GM18951 (cell line): ENCODE results near the gene IL1RAPL1.

Experiments used
- POLR2A ChIP-seq: IDR thresholded peaks from 4 replicates; pipeline ENCODE4 v1.6.1; 2011; ENCODE audit warnings: mild to moderate bottlenecking; ENCODE audit not compliant: insufficient read length, insufficient read depth; ENCODE audit errors: extremely low read depth
- in situ Hi-C: fragments of 300-500 bp; cut with MboI; formaldehyde crosslinking; loops from one replicate; pipeline ENCODE4 v1.12.0; 2022; ENCODE audit warnings: low sequenced_read_pairs, mixed read lengths, inconsistent platforms; ENCODE audit not compliant: unreplicated experiment

The IL1RAPL1 gene

DNA sequence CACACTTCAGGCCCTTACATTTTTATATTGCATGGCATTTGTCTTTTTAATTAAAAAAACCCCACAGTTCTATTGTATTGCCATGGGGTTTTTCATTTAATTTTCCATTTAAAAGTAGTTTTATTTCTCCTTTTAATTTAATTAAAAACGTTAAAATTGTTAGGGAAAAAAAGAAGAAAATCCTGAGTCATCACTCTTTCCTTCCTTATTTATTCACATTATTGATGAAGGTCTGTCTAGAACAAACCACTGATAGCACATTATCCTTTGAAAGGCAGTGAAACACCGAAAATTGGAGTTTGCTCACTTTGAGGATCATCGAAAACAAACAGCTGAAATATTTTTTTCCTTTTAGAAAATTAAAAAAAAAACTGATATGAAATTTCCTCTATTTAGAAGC lies 868.5 kb downstream of the IL1RAPL1 start:
- in situ Hi-C loops, result no loop called here
- TF ChIP-seq POLR2A, result no peak

GRCh38 chrX:29461039-29461438 lies 873.8 kb downstream of the IL1RAPL1 start:
- no peak for TF ChIP-seq POLR2A
- in situ Hi-C loops, result no loop called here

GRCh38 chrX:29466456-29466855 lies 879.2 kb downstream of the IL1RAPL1 start:
- in situ Hi-C loops, result no loop called here
- TF ChIP-seq POLR2A, result no peak

DNA sequence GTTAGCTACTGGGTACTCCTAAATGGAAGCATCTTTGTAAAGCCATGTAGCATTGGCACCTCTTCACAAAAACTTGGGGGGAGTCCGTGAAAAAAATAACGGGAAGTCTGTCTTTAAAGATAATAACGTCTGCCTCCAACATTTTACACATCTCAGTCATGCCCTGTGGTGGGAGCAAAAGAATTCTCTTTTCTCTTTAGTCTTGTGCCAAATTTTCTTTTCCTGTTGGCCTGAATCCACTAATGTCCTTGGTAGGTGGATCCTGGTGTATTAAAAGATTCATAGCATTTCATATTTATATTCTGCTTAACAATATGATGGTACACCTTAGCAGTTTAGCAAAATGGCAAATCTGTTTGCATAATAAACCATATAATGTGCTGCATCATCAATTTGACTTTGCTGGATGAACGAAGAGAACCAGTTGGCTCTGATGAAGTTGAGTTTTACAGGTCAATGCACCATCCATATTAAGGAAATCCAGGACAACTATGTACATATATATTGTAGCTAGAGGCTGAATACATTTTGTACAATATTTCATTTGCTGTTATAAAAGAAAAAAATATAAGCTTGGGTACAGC lies 881.8 kb downstream of the IL1RAPL1 start:
- in situ Hi-C loops, result no loop called here
- no peak for TF ChIP-seq POLR2A

DNA sequence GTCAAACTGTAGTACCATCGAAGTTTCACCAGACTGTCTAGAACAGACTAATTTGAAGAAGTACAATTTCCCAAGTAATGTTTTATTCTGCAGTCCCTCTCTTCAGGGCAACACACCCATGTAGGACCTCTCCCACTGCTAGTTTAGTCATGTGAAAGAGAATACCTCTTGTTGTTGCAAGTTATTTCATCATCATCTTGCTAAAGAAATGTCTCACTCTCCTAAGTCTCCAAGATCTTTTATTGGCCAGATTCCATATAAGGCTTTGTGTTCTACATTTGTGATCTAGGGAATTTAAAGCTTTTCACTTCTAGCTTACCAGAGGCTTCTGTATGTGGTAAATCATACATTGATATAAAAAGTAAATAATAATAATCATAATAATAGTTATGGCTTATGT lies 882.8 kb downstream of the IL1RAPL1 start:
- TF ChIP-seq POLR2A, result no peak
- in situ Hi-C loops, result no loop called here

GRCh38 chrX:29471829-29472228 lies 884.6 kb downstream of the IL1RAPL1 start:
- no peak for TF ChIP-seq POLR2A
- in situ Hi-C loops, result no loop called here

DNA sequence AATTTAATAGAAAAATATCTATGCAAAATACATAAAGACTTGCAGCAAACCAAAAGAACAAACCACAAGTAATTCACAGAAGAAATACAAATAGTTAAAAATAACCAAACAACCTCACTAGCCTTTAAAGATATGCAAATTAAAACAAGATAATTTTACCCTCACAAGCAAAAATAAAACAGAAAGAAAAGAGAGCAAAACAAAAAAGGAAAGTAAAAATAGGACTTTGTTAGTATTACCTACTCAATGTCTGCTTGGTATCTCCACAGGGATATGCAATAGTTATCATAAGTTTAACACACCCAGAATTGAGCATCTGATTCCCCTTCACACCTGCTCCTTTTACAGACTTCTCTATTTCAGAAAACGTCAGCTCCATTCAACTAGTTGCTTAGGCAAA lies 890.6 kb downstream of the IL1RAPL1 start:
- TF ChIP-seq POLR2A, result no peak
- in situ Hi-C loops, result no loop called here

GRCh38 chrX:29478336-29479069 lies 891.3 kb downstream of the IL1RAPL1 start:
- in situ Hi-C loops, result no loop called here
- TF ChIP-seq POLR2A, result peak; percentile 34

DNA sequence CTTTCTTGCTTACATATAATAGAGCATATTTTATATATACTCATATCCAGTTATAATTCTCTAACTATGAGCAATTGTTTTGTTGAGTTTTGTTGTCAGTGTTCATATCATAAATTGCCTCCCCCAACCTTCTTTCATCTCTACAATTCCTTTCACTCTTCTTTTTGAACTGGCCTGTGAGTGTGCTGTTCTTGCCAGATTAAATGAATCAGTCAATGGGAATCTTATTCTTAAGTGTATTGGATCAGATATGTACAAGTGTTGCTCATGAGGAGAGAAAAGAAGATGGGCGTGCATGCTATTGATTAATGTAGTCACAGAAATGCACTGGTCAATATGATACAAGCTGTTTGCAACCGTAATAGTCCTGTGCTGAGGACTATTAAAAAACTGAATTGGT lies 900.0 kb downstream of the IL1RAPL1 start:
- no peak for TF ChIP-seq POLR2A
- in situ Hi-C loops, result no loop called here

DNA sequence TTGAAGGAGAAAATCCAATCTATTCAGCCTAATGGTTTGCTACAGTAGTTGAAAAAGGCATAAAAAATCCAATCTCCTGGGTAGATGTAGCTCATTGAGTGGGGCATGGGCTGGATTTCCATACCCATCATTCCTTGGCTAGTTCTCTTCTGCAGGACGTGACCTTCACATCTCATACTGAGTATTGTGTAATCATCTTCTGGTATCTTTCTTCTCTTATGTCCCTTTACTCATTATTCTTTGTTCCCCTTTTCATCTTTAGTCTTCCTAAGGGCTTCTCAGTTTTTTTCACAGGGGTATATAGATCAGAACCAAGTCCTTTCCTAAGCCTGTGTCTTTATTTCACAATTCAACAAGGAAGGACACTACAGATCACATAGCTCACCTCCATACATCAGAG lies 900.5 kb downstream of the IL1RAPL1 start:
- no peak for TF ChIP-seq POLR2A
- in situ Hi-C loops, result no loop called here

GRCh38 chrX:29488919-29489318 lies 901.7 kb downstream of the IL1RAPL1 start:
- TF ChIP-seq POLR2A, result no peak
- in situ Hi-C loops, result no loop called here

GRCh38 chrX:29490606-29491005 lies 903.4 kb downstream of the IL1RAPL1 start:
- in situ Hi-C loops, result no loop called here
- TF ChIP-seq POLR2A, result no peak

DNA sequence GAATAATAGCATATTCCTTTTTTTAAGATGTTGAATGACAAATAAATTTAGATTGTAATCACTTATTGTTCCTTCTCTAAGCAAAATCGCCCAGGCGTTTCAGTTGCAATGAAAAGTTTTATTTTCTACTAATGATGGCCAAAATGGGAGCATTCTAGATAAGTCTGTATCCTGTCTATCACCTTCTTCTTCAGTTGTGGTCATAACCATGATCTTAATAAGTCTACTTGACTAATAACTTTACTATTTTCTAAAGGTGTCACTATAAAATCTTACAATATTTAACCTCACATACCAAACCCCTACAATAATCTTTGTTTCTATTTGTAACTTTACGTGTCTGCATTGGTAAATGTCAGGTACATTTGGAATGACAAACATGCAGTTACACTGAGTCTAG lies 904.4 kb downstream of the IL1RAPL1 start:
- in situ Hi-C loops, result no loop called here
- no peak for TF ChIP-seq POLR2A

DNA sequence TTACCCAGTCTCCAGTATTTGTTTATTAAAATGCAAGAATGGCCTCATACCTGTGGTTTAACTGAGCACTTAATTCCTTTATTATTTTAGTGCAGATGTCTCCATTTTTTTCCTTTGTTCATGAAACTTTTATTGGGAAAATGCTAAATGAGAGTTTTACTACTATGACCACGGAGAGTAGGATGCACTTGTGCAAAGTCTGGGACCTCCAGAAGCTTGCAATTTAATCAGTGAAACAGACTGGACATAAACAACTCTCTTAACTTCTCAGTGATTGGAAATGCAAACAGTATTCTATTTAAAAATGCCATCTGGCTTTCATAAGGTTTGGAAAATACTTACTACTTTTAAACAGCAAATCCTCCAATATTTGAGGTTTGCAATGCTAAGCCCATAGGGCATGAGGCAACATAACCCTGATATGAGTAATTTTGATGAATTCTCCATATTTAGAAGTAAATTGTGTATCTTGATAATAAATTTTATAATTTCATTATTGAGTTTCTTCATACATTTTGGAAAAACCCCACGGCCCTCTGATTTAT lies 909.5 kb downstream of the IL1RAPL1 start:
- in situ Hi-C loops, result no loop called here
- no peak for TF ChIP-seq POLR2A
